SK-N-SH (cell line): ENCODE results near the gene AGAP1. TPM values are rescaled to one million over a fixed set of nuclear protein-coding genes. Genes with fewer than 3 reads are reported as not detected.

ENCODE experiments used
- CTCF ChIA-PET: fragments of 300-600, 350-600 bp; formaldehyde crosslinking; extraction: SDS; loops from one replicate; lab custom pipeline; 2021; lab: Yijun Ruan, JAX
- POLR2A ChIA-PET: fragments of 350-600 bp; sonication (Branson Sonifier 250); formaldehyde crosslinking; extraction: SDS; loops from one replicate; lab custom pipeline; 2020; ENCODE audit warnings: antibody characterized with exemption, inconsistent platforms; lab: Yijun Ruan, JAX
- DNase-seq: peaks from one replicate; pipeline ENCODE4 v3.0.0; 2012
- H2AFZ ChIP-seq: fragments of 200-600 bp; sonication (generic); 2 replicates; pipeline ENCODE4 v1.8.1; 2016; ENCODE audit warnings: antibody characterized with exemption, mild to moderate bottlenecking, low read depth
- H3F3A ChIP-seq: fragments of 200-600 bp; sonication (generic); replicated peaks from 2 replicates; pipeline ENCODE3; 2016; ENCODE audit warnings: antibody characterized with exemption, mild to moderate bottlenecking; ENCODE audit not compliant: insufficient read depth
- H3K27ac ChIP-seq, 2 experiments: fragments of 200-500 bp in 1 of 2; fragments of 200-600 bp in 1 of 2; sonication (Bioruptor generic) in 1 of 2; sonication (generic), shearing (Covaris generic) in 1 of 2; 2 replicates each; pipeline versions ENCODE4 v1.5.1 to v1.6.1; 2014 to 2016; ENCODE audit warnings: low read depth in 2 of 2, inconsistent platforms in 1 of 2, low read length in 1 of 2, mild to moderate bottlenecking in 1 of 2, mixed read lengths in 1 of 2
- H3K27me3 ChIP-seq: fragments of 200-600 bp; sonication (generic), shearing (Covaris generic); 2 replicates; pipeline ENCODE4 v1.6.1; 2016; ENCODE audit warnings: mixed run types; ENCODE audit not compliant: insufficient read depth
- H3K36me3 ChIP-seq, 2 experiments: fragments of 200-500 bp in 1 of 2; fragments of 200-600 bp in 1 of 2; sonication (Bioruptor generic) in 1 of 2; sonication (generic) in 1 of 2; replicated peaks in 1 of 2; 2 replicates each; pipeline versions ENCODE3 to v1.5.1; 2014 to 2016; ENCODE audit warnings: low read length in 1 of 2, mild to moderate bottlenecking in 1 of 2; ENCODE audit not compliant: insufficient read depth in 2 of 2, control insufficient read depth in 1 of 2
- H3K4me1 ChIP-seq, 2 experiments: fragments of 200-500 bp in 1 of 2; fragments of 200-600 bp in 1 of 2; sonication (Bioruptor generic) in 1 of 2; sonication (generic), shearing (Covaris generic) in 1 of 2; 2 replicates each; pipeline versions ENCODE4 v1.5.1 to v1.6.1; 2014 to 2016; ENCODE audit warnings: low read depth in 1 of 2, low read length in 1 of 2, mixed run types in 1 of 2; ENCODE audit not compliant: insufficient read depth in 2 of 2, control insufficient read depth in 1 of 2
- H3K4me2 ChIP-seq: fragments of 200-600 bp; sonication (generic), shearing (Covaris generic); 2 replicates; pipeline ENCODE4 v1.6.1; 2017; ENCODE audit warnings: mixed run types
- H3K4me3 ChIP-seq, 2 experiments: fragments of 200-500 bp in 1 of 2; fragments of 200-600 bp in 1 of 2; sonication (Bioruptor generic) in 1 of 2; sonication (generic), shearing (Covaris generic) in 1 of 2; 2 replicates each; pipeline versions ENCODE4 v1.5.1 to v1.8.1; 2014 to 2016; ENCODE audit warnings: low read depth in 2 of 2, inconsistent platforms in 1 of 2, low read length in 1 of 2, mild to moderate bottlenecking in 1 of 2, mixed read lengths in 1 of 2, moderate library complexity in 1 of 2
- H3K79me2 ChIP-seq: fragments of 200-600 bp; sonication (generic); 2 replicates; pipeline ENCODE4 v1.8.1; 2017; ENCODE audit warnings: mild to moderate bottlenecking; ENCODE audit not compliant: insufficient read depth
- H3K9ac ChIP-seq: fragments of 200-600 bp; sonication (generic); 2 replicates; pipeline ENCODE4 v1.6.1; 2017; ENCODE audit warnings: mixed run types
- H3K9me2 ChIP-seq: fragments of 200-600 bp; sonication (generic); 2 replicates; pipeline ENCODE4 v1.6.1; 2017; ENCODE audit warnings: mixed run types
- H3K9me3 ChIP-seq: fragments of 200-600 bp; sonication (generic); 2 replicates; pipeline ENCODE4 v1.6.1; 2017; ENCODE audit warnings: mixed run types, mild to moderate bottlenecking, moderate library complexity
- H4K20me1 ChIP-seq: fragments of 200-600 bp; sonication (generic); 2 replicates; pipeline ENCODE4 v1.6.1; 2017; ENCODE audit warnings: mild to moderate bottlenecking, mixed run types; ENCODE audit not compliant: insufficient read depth
- EP300 ChIP-seq, 2 experiments: IDR thresholded peaks; 2 replicates each; pipeline versions ENCODE4 v1.4.0 to v1.6.1; 2012; ENCODE audit warnings: borderline replicate concordance in 1 of 2, low read depth in 1 of 2, low read length in 1 of 2
- FOSL2 ChIP-seq: IDR thresholded peaks from 2 replicates; pipeline ENCODE4 v1.4.0; 2012; ENCODE audit warnings: low read depth, mild to moderate bottlenecking, moderate library complexity, borderline replicate concordance
- GATA2 ChIP-seq: sonication (generic); formaldehyde crosslinking; IDR thresholded peaks from 2 replicates; pipeline ENCODE4 v1.5.0; 2020; ENCODE audit warnings: mild to moderate bottlenecking, missing genetic modification reagents
- MEF2A ChIP-seq: IDR thresholded peaks from 2 replicates; pipeline ENCODE4 v1.4.0; 2012; ENCODE audit warnings: low read depth, borderline replicate concordance
- POLR2AphosphoS5 ChIP-seq: IDR thresholded peaks from 2 replicates; pipeline ENCODE4 v1.6.1; 2012; ENCODE audit warnings: low read depth, low read length
- RAD21 ChIP-seq: IDR thresholded peaks from 2 replicates; pipeline ENCODE4 v1.6.1; 2012; ENCODE audit warnings: mild to moderate bottlenecking, low read length
- RCOR1 ChIP-seq: fragments of 150-350 bp; IDR thresholded peaks from 2 replicates; pipeline ENCODE4 v1.6.1; 2017; ENCODE audit warnings: antibody characterized with exemption, low read length
- RFX5 ChIP-seq: IDR thresholded peaks from 2 replicates; pipeline ENCODE4 v1.6.1; 2012; ENCODE audit warnings: mild to moderate bottlenecking, improper control_type of control experiment, low read length
- RXRA ChIP-seq: IDR thresholded peaks from 2 replicates; pipeline ENCODE4 v1.4.0; 2012; ENCODE audit warnings: low read depth, mild to moderate bottlenecking, borderline replicate concordance
- SIN3A ChIP-seq: IDR thresholded peaks from 2 replicates; pipeline ENCODE4 v1.6.1; 2012; ENCODE audit warnings: low read depth, mild to moderate bottlenecking, low read length, moderate library complexity, borderline replicate concordance
- SMC3 ChIP-seq: IDR thresholded peaks from 2 replicates; pipeline ENCODE4 v1.6.1; 2012; ENCODE audit warnings: low read depth, low read length, improper control_type of control experiment
- TEAD4 ChIP-seq: IDR thresholded peaks from 2 replicates; pipeline ENCODE4 v1.4.0; 2012; ENCODE audit warnings: mild to moderate bottlenecking, borderline replicate concordance; ENCODE audit not compliant: insufficient read depth
- ZBTB33 ChIP-seq: IDR thresholded peaks from 2 replicates; pipeline ENCODE4 v1.4.0; 2012; ENCODE audit warnings: low read depth, borderline replicate concordance
- WGBS: methylation state at CpG from one replicate; pipeline ENCODE4 v1.1.6; 2017; ENCODE audit warnings: low lambda C conversion rate; 5-methylcytosine and 5-hydroxymethylcytosine counted together
- polyA plus RNA-seq, 3 experiments: library from polyadenylated mRNA; depleted of rRNA; stranded (reverse); fragments of >200 nt; gene quantifications; 2 replicates each; pipeline ENCODE4 v1.2.3, GENCODE V29; 2012
- TF ChIP-seq, protein P1 (sequence below): IDR thresholded peaks from 2 replicates; pipeline ENCODE4 v1.4.0; 2012; ENCODE audit warnings: low read depth
- TF ChIP-seq, protein P2 (sequence below): fragments of 150-350 bp; IDR thresholded peaks from 2 replicates; pipeline ENCODE4 v1.6.1; 2016; ENCODE audit warnings: mild to moderate bottlenecking, low read depth, low read length
- TF ChIP-seq, protein P3 (sequence below): IDR thresholded peaks from 2 replicates; pipeline ENCODE4; 2012

AGAP1 gene
- polyA plus RNA-seq, 1 of the 3 experiments (the other 2 are of a cell fraction): 8.8 TPM

- CTCF ChIA-PET: interaction anchor here (1.0 kb wide), 1 partner anchor 53 kb away, joined by 3 read pairs; no protein-coding TSS in a partner anchor
- WGBS: 97% methylated on average over 10 of the region's 17 CpGs
- POLR2A ChIA-PET: no interaction called here
Observed at GRCh38 chr2:236128321-236128720, 634.5 kb downstream of the AGAP1 start.

DNA sequence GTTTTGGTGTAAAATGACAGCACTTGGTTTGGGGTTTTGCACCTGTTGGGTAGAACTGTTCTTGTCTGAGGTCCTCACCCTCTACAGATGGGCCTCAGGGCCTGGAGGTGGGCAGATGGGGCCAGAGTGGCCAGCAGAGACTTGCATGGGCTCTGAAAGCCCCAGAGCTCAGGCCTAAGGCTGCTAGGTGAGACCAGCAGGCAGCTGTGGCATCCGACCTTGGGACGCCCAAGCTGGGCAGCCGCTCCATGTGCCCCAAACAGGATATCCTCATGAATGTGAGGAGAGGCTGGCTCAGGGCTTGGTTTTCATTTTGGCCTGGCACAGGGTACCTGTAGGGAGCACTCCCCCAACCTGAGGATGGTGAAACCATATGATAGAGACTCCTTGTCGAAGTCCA, 636.1 kb downstream of the AGAP1 start:
- Histone ChIP-seq H4K20me1 (no peaks in the 10 kb centered on the region), H3K36me3 (peaks cover 0 to 3% of the 10 kb centered on the region in 2 experiments), H3K27me3 (no peaks in the 10 kb centered on the region), H3K79me2 (no peaks in the 10 kb centered on the region), H3K9me3 (no peaks in the 10 kb centered on the region), H3K4me1 (no peaks in the 10 kb centered on the region; a peak in 1 of 4 replicates), H3K9ac (no peak overlapping the region), H3F3A (no peaks in the 10 kb centered on the region), H3K4me3 (no peak overlapping the region), H3K4me2 (no peak overlapping the region), H2AFZ (no peak overlapping the region), H3K27ac (no peak overlapping the region), H3K9me2 (no peaks in the 10 kb centered on the region)
- TF ChIP-seq MEF2A (no peak), SMC3 (no peak), EP300 (IDR thresholded peaks at IDR 0.05; ENCODE audit: borderline replicate concordance in 1 of 2, low read depth in 1 of 2, low read length in 1 of 2) (no peak), FOSL2 (no peak), TEAD4 (no peak), RCOR1 (no peak)
- TF ChIP-seq, protein P1, sequence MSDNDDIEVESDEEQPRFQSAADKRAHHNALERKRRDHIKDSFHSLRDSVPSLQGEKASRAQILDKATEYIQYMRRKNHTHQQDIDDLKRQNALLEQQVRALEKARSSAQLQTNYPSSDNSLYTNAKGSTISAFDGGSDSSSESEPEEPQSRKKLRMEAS: no peak
- TF ChIP-seq, protein P2, sequence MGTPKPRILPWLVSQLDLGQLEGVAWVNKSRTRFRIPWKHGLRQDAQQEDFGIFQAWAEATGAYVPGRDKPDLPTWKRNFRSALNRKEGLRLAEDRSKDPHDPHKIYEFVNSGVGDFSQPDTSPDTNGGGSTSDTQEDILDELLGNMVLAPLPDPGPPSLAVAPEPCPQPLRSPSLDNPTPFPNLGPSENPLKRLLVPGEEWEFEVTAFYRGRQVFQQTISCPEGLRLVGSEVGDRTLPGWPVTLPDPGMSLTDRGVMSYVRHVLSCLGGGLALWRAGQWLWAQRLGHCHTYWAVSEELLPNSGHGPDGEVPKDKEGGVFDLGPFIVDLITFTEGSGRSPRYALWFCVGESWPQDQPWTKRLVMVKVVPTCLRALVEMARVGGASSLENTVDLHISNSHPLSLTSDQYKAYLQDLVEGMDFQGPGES: no peak
- ChIA-PET CTCF (no interaction called here), POLR2A (no interaction called here)
- DNase-seq: no peak
- WGBS: 100% methylated on average over 1 of the region's 4 CpGs

More at GRCh38 chr2:236128321-236128720, 634.5 kb downstream of the AGAP1 start:
- Histone ChIP-seq H3F3A (no peaks in the 10 kb centered on the region), H3K4me2 (no peak overlapping the region), H3K27ac (no peak overlapping the region), H3K9me2 (no peaks in the 10 kb centered on the region), H3K9me3 (no peaks in the 10 kb centered on the region), H4K20me1 (no peaks in the 10 kb centered on the region), H3K27me3 (no peaks in the 10 kb centered on the region), H3K4me3 (no peak overlapping the region), H3K36me3 (peaks cover 0 to 10% of the 10 kb centered on the region in 2 experiments), H3K4me1 (no peaks in the 10 kb centered on the region; a peak in 1 of 4 replicates), H2AFZ (no peak overlapping the region), H3K79me2 (no peaks in the 10 kb centered on the region), H3K9ac (no peak overlapping the region)
- no peak for TF ChIP-seq SMC3
- DNase-seq: no peak

DNA sequence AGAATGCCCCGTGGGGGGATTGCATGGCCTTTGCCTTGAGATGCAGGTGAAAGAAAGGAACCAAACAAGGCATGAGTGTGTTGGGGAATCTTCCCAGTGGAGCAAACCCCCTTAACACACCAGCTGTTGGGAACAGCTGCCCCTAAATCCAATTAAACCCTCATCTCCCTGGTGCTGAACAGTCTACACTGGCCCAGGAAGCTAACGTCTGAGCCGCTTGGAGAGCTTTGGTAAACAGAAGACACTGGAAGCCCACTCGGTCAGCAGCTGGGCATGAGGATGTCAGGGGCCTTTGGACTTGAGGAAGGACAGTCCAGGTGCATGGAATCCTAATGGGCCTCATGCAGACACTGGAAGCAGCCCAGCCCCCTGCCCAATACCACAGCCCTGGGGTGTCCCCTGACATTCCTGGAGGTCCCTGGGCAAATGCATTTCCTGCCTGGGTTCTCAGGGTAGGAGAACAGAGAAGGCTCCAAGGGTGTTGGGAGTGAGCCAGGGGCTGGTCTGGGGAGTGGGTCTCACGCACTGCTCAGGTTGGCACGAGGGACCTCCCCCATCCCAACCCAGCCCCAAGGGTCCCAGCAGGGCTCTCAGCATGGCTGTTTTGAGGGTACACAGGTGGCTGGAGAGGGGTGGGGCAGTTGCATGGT, 636.6 kb downstream of the AGAP1 start:
- Histone ChIP-seq H3K4me3 (no peak overlapping the region), H3K9ac (no peak overlapping the region), H3K79me2 (no peaks in the 10 kb centered on the region), H3K9me3 (no peaks in the 10 kb centered on the region), H2AFZ (no peak overlapping the region), H4K20me1 (no peaks in the 10 kb centered on the region), H3K9me2 (no peaks in the 10 kb centered on the region), H3K27me3 (no peaks in the 10 kb centered on the region), H3K36me3 (peaks cover 0 to under 1% of the 10 kb centered on the region in 2 experiments), H3K27ac (no peak overlapping the region), H3F3A (no peaks in the 10 kb centered on the region), H3K4me2 (no peak overlapping the region), H3K4me1 (no peaks in the 10 kb centered on the region; a peak in 1 of 4 replicates)
- CTCF ChIA-PET: interaction anchor here (0.6 to 0.7 kb wide), 2 partner anchors 11 to 13 kb away, joined by 3 read pairs; no protein-coding TSS in a partner anchor
- no peak for DNase-seq
- 96% methylated on average over 5 of the region's 6 CpGs for WGBS
- POLR2A ChIA-PET: no interaction called here
- TF ChIP-seq ZBTB33 (no peak), RAD21 (no peak), POLR2AphosphoS5 (no peak), FOSL2 (no peak), RXRA (no peak), SIN3A (no peak), RCOR1 (no peak), RFX5 (no peak), GATA2 (CRISPR knock-in tag) (no peak), TEAD4 (no peak)
- TF ChIP-seq, protein P3, sequence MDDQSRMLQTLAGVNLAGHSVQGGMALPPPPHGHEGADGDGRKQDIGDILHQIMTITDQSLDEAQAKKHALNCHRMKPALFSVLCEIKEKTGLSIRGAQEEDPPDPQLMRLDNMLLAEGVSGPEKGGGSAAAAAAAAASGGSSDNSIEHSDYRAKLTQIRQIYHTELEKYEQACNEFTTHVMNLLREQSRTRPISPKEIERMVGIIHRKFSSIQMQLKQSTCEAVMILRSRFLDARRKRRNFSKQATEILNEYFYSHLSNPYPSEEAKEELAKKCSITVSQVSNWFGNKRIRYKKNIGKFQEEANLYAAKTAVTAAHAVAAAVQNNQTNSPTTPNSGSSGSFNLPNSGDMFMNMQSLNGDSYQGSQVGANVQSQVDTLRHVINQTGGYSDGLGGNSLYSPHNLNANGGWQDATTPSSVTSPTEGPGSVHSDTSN: no peak
